ENCODE measurements around the gene ARHGEF28.

DNA sequence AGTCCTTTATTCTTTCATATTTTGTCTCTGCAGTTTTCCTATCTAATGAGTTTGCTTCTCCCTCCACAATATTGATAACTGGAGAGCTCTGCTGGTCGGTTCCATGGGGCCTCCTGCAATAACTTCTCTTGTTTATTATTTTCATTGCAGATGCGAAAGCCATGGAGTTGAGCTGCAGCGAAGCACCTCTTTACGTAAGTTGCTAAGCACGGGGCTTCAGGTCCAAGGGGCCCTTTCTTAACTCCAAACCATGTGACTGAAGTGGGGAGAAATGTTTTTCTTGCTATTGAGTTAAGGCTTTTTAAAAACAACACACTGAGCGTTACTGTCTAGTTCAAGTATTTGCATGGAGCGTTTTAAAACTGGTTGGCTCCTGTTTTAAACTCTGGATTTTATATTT lies 58.7 kb downstream of the ARHGEF28 start:
- TF ChIP-seq, protein P1, sequence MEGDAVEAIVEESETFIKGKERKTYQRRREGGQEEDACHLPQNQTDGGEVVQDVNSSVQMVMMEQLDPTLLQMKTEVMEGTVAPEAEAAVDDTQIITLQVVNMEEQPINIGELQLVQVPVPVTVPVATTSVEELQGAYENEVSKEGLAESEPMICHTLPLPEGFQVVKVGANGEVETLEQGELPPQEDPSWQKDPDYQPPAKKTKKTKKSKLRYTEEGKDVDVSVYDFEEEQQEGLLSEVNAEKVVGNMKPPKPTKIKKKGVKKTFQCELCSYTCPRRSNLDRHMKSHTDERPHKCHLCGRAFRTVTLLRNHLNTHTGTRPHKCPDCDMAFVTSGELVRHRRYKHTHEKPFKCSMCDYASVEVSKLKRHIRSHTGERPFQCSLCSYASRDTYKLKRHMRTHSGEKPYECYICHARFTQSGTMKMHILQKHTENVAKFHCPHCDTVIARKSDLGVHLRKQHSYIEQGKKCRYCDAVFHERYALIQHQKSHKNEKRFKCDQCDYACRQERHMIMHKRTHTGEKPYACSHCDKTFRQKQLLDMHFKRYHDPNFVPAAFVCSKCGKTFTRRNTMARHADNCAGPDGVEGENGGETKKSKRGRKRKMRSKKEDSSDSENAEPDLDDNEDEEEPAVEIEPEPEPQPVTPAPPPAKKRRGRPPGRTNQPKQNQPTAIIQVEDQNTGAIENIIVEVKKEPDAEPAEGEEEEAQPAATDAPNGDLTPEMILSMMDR (conservative IDR thresholded peaks at IDR 0.05; ENCODE audit: low read length) = no peak
- TF ChIP-seq EZH2phosphoT487 (IDR thresholded peaks at IDR 0.05; ENCODE audit: borderline replicate concordance, low read depth, low read length) = no peak

Measured in OCI-LY7 (cell line).